Mesenchymal stem cell (in vitro differentiated cells and primary cell): ENCODE results near the gene TMEM237.

Experiments
- DNase-seq: peaks from one replicate; pipeline ENCODE4 v3.0.0-alpha.2; 2013
- H2AFZ ChIP-seq: one replicate; pipeline ENCODE4 v1.6.1; 2013; ENCODE audit warnings: low read depth, mild to moderate bottlenecking, control low read depth, inconsistent platforms, low read length, moderate library complexity
- H2AK5ac ChIP-seq: 2 replicates; pipeline ENCODE4 v1.6.1; 2013; ENCODE audit warnings: low read length, moderate library complexity, mild to moderate bottlenecking, inconsistent platforms; ENCODE audit not compliant: severe bottlenecking
- H2BK120ac ChIP-seq: one replicate; pipeline ENCODE4 v1.6.1; 2013; ENCODE audit warnings: low read depth, mild to moderate bottlenecking, inconsistent platforms, low read length, moderate library complexity
- H2BK12ac ChIP-seq, 2 experiments: one replicate each; pipeline ENCODE4 v1.6.1; 2013; ENCODE audit warnings: inconsistent platforms in 2 of 2, low read length in 2 of 2, mild to moderate bottlenecking in 2 of 2, moderate library complexity in 2 of 2, control low read depth in 1 of 2
- H2BK15ac ChIP-seq: one replicate; pipeline ENCODE4 v1.6.1; 2013; ENCODE audit warnings: mild to moderate bottlenecking, low read depth, inconsistent platforms; ENCODE audit not compliant: poor library complexity, severe bottlenecking
- H2BK5ac ChIP-seq: 2 replicates; pipeline ENCODE4 v1.6.1; 2013; ENCODE audit warnings: low read depth, mild to moderate bottlenecking, low read length, control low read depth, inconsistent platforms; ENCODE audit not compliant: poor library complexity, severe bottlenecking
- H3K14ac ChIP-seq, 2 experiments: one replicate each; pipeline ENCODE4 v1.6.1; 2013; ENCODE audit warnings: inconsistent platforms in 2 of 2, low read length in 2 of 2, control low read depth in 1 of 2, mild to moderate bottlenecking in 1 of 2, moderate library complexity in 1 of 2
- H3K18ac ChIP-seq, 2 experiments: one replicate each; pipeline ENCODE4 v1.6.1; 2013; ENCODE audit warnings: inconsistent platforms in 2 of 2, low read length in 2 of 2, control low read depth in 1 of 2, low read depth in 1 of 2, mild to moderate bottlenecking in 1 of 2
- H3K23ac ChIP-seq, 2 experiments: one replicate each; pipeline ENCODE4 v1.6.1; 2013; ENCODE audit warnings: inconsistent platforms in 2 of 2, low read length in 2 of 2, mild to moderate bottlenecking in 2 of 2, moderate library complexity in 2 of 2, control low read depth in 1 of 2
- H3K27ac ChIP-seq: 2 replicates; pipeline ENCODE4 v1.5.1; 2013; ENCODE audit warnings: mild to moderate bottlenecking, moderate library complexity, low read length, control low read depth, inconsistent platforms; ENCODE audit not compliant: poor library complexity, severe bottlenecking
- H3K27me3 ChIP-seq, 2 experiments: 2 replicates each; pipeline versions ENCODE4 v1.6.1 to v1.7.0; 2013; ENCODE audit warnings: low read length in 2 of 2, mild to moderate bottlenecking in 2 of 2, moderate library complexity in 2 of 2, control low read depth in 1 of 2, inconsistent platforms in 1 of 2; ENCODE audit not compliant: control insufficient read depth in 1 of 2, insufficient read depth in 1 of 2
- H3K36me3 ChIP-seq, 2 experiments: 2 replicates each; pipeline versions ENCODE4 v1.6.1 to v1.7.0; 2013; ENCODE audit warnings: low read length in 2 of 2, control low read depth in 1 of 2, inconsistent platforms in 1 of 2, low read depth in 1 of 2, mild to moderate bottlenecking in 1 of 2; ENCODE audit not compliant: insufficient read depth in 2 of 2, control insufficient read depth in 1 of 2
- H3K4ac ChIP-seq, 2 experiments: one replicate each; pipeline ENCODE4 v1.6.1; 2013; ENCODE audit warnings: inconsistent platforms in 2 of 2, low read length in 2 of 2, mild to moderate bottlenecking in 2 of 2, moderate library complexity in 2 of 2, control low read depth in 1 of 2, low read depth in 1 of 2
- H3K4me1 ChIP-seq: 2 replicates; pipeline ENCODE4 v1.6.1; 2013; ENCODE audit warnings: low read depth, low read length, control low read depth; ENCODE audit not compliant: control insufficient read depth, insufficient read depth
- H3K4me2 ChIP-seq: 2 replicates; pipeline ENCODE4 v1.6.1; 2013; ENCODE audit warnings: low read length, mild to moderate bottlenecking, inconsistent platforms; ENCODE audit not compliant: poor library complexity, severe bottlenecking
- H3K4me3 ChIP-seq, 2 experiments: 2 replicates each; pipeline versions ENCODE4 v1.5.1 to v1.7.0; 2013; ENCODE audit warnings: low read length in 2 of 2, mild to moderate bottlenecking in 2 of 2, control low read depth in 1 of 2, low read depth in 1 of 2; ENCODE audit not compliant: insufficient read depth in 1 of 2
- H3K79me1 ChIP-seq: replicated peaks from 2 replicates; pipeline ENCODE4 v1.6.1; 2013; ENCODE audit warnings: mild to moderate bottlenecking, control low read depth, low read length, inconsistent platforms; ENCODE audit not compliant: poor library complexity, severe bottlenecking
- H3K9ac ChIP-seq: 2 replicates; pipeline ENCODE4 v1.7.0; 2013; ENCODE audit warnings: mild to moderate bottlenecking, low read length, moderate library complexity
- H3K9me3 ChIP-seq: 2 replicates; pipeline ENCODE4 v1.7.0; 2013; ENCODE audit warnings: mild to moderate bottlenecking, low read length; ENCODE audit not compliant: control insufficient read depth
- H4K8ac ChIP-seq: one replicate; pipeline ENCODE4 v1.6.1; 2013; ENCODE audit warnings: inconsistent platforms, mild to moderate bottlenecking, low read length, moderate library complexity
- H4K91ac ChIP-seq: one replicate; pipeline ENCODE4 v1.6.1; 2013; ENCODE audit warnings: mild to moderate bottlenecking, low read length, inconsistent platforms
- WGBS: methylation state at CpG from one replicate; pipeline ENCODE4 v1.1.7; 2013; ENCODE audit warnings: mixed read lengths; 5-methylcytosine and 5-hydroxymethylcytosine counted together

Gene TMEM237

DNA sequence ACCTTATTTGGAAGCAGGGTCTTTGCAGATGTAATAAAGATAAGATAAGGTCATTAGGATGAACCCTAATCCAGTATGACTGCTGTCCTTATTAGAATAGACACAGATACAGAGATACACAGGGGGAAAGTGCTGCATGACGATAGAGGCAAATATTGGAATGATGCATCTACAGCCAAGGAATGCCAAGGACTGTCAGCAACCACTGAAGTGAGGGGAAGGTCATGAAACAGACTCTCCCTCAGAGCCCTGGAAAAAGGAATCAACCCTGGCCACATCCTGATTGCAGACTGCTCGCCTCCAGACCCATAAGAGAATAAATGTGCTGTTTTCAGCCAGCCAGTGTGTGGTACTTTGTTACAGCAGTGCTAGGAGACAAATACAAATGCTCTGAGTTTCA, 14.8 kb downstream of the TMEM237 start:
- H3K9me3 ChIP-seq, result no peaks in the 10 kb centered on the region
- no peak overlapping the region for H3K27ac ChIP-seq
- no peak overlapping the region for H2BK15ac ChIP-seq
- no peak overlapping the region for H4K8ac ChIP-seq
- no peak overlapping the region for H3K14ac ChIP-seq
- H3K9ac ChIP-seq, result no peak overlapping the region
- no peak overlapping the region for H2AK5ac ChIP-seq
- no peaks in the 10 kb centered on the region for H3K27me3 ChIP-seq
- H3K79me1 ChIP-seq, result no peaks in the 10 kb centered on the region
- H3K18ac ChIP-seq, result no peak overlapping the region
- no peak overlapping the region for H2BK5ac ChIP-seq
- no peak overlapping the region for H3K4ac ChIP-seq
- no peak overlapping the region for H3K4me3 ChIP-seq
- H2BK120ac ChIP-seq, result no peak overlapping the region
- no peak overlapping the region for H3K23ac ChIP-seq
- DNase-seq, result peak; percentile 3
- H3K4me2 ChIP-seq, result no peak overlapping the region
- WGBS, result 90% methylated on average over 2 of the region's 2 CpGs
- H2BK12ac ChIP-seq, result no peak overlapping the region
- H3K4me1 ChIP-seq, result no peaks in the 10 kb centered on the region
- no peak overlapping the region for H4K91ac ChIP-seq
- H2AFZ ChIP-seq, result no peak overlapping the region
- H3K36me3 ChIP-seq, result peaks cover 8 to 83% of the 10 kb centered on the region in 2 experiments

DNA sequence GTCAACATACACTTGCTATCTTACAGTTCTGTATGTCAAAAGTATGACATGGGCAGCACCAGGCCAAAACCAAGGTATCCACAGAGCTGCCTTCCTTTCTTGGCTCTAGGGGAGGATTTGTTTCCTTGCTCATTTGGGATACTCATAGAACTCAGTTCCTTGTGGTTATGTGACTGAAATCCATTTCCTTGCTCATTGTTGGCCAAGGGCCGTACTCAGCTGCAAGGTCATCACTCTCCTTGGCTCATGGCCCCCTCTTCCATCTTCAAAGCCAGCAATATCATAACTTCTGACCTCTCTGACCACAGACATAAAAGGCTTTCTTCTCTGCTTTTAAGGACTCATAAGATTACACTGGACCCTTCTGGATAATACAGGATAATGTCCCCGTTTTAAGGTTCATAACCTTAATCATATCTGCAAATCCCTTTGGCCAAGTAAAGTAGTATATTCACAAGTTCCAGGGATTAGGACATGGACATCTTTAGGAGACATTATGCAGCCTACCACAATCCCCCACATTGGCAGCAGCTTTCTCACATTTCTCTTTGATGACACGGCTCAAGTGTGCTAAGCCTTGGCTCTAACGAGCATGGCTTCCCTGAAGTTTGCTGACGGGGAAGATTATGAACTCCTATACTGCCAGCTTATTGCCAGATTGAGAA, 20.9 kb downstream of the TMEM237 start:
- no peak overlapping the region for H3K18ac ChIP-seq
- no peak overlapping the region for H3K27ac ChIP-seq
- no peak for DNase-seq
- H2BK15ac ChIP-seq, result no peak overlapping the region
- no peak overlapping the region for H2BK120ac ChIP-seq
- peaks cover 3% of the 10 kb centered on the region for H3K4me1 ChIP-seq
- peaks cover 5 to 31% of the 10 kb centered on the region in 2 experiments for H3K36me3 ChIP-seq
- no peak overlapping the region for H3K4ac ChIP-seq
- no peak overlapping the region for H2AFZ ChIP-seq
- H2BK5ac ChIP-seq, result no peak overlapping the region
- H3K14ac ChIP-seq, result no peak overlapping the region
- no peaks in the 10 kb centered on the region for H3K79me1 ChIP-seq
- H3K4me2 ChIP-seq, result no peak overlapping the region
- WGBS, result 92% methylated on average over 5 of the region's 5 CpGs
- H4K8ac ChIP-seq, result no peak overlapping the region
- no peaks in the 10 kb centered on the region for H3K9me3 ChIP-seq
- H2AK5ac ChIP-seq, result no peak overlapping the region
- H4K91ac ChIP-seq, result no peak overlapping the region
- H3K27me3 ChIP-seq, result no peaks in the 10 kb centered on the region
- H3K9ac ChIP-seq, result no peak overlapping the region
- H2BK12ac ChIP-seq, result no peak overlapping the region
- no peak overlapping the region for H3K23ac ChIP-seq
- no peak overlapping the region for H3K4me3 ChIP-seq

DNA sequence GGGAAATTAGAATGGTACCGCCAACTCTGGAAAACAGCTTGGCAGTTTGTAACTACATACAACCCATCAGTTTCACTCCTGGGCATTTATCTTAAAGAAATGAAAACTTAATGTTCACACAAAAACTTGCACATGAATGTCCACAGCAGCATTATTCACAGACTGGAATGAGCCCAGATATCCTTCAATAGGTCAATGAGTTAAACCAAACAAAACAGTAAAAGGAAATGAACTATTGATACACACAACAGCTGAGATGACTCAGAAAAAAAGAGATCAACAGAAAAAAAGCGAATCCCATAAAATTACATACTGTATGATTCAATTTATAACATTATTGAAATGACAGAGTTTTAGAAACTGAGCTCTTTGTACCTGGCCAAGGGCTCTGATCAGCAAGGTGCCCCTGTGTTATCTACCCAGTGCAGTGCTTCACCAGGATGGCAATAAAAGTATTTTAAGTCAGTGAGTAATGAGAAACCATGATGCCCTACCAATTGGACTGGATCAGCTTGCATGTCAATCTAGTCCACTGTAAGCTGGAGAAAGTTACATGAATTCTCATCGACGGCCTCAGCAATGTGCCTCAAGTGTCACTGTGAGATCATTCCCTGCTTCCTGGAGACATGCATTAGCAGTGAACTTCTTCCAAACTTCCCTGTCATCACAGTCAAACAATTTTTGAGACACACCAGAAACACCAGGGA, 21.9 kb downstream of the TMEM237 start:
- peak overlapping the region; percentile 32 for H3K27ac ChIP-seq
- no peak overlapping the region for H4K91ac ChIP-seq
- no peak overlapping the region for H2BK120ac ChIP-seq
- no peak overlapping the region for H2BK15ac ChIP-seq
- no peak overlapping the region for H3K4ac ChIP-seq
- H3K4me1 ChIP-seq, result peaks cover 3% of the 10 kb centered on the region
- H2BK12ac ChIP-seq, result no peak overlapping the region
- H2AK5ac ChIP-seq, result no peak overlapping the region
- no peak overlapping the region for H3K14ac ChIP-seq
- no peak overlapping the region for H2BK5ac ChIP-seq
- no peak overlapping the region for H3K18ac ChIP-seq
- H3K27me3 ChIP-seq, result no peaks in the 10 kb centered on the region
- no peak overlapping the region for H2AFZ ChIP-seq
- no peak overlapping the region for H3K9ac ChIP-seq
- H4K8ac ChIP-seq, result no peak overlapping the region
- no peak overlapping the region for H3K4me3 ChIP-seq
- DNase-seq, result peak; percentile 10
- 75% methylated on average over 3 of the region's 4 CpGs for WGBS
- peaks cover under 1 to 22% of the 10 kb centered on the region in 2 experiments for H3K36me3 ChIP-seq
- no peaks in the 10 kb centered on the region for H3K79me1 ChIP-seq
- H3K9me3 ChIP-seq, result no peaks in the 10 kb centered on the region
- H3K23ac ChIP-seq, result no peak overlapping the region
- no peak overlapping the region for H3K4me2 ChIP-seq

- H4K91ac ChIP-seq, result no peak overlapping the region
- H3K27me3 ChIP-seq, result no peaks in the 10 kb centered on the region
- no peak overlapping the region for H4K8ac ChIP-seq
- H3K27ac ChIP-seq, result no peak overlapping the region
- no peak overlapping the region for H3K23ac ChIP-seq
- no peak overlapping the region for H3K4ac ChIP-seq
- no peaks in the 10 kb centered on the region for H3K9me3 ChIP-seq
- H3K36me3 ChIP-seq, result peaks cover 0 to 7% of the 10 kb centered on the region in 2 experiments
- WGBS, result 93% methylated on average over 39 of the region's 39 CpGs
- H2AFZ ChIP-seq, result no peak overlapping the region
- H2BK15ac ChIP-seq, result no peak overlapping the region
- no peak for DNase-seq
- no peaks in the 10 kb centered on the region for H3K79me1 ChIP-seq
- no peak overlapping the region for H2BK12ac ChIP-seq
- H3K18ac ChIP-seq, result no peak overlapping the region
- H3K4me3 ChIP-seq, result peak overlapping the region in 1 of 2 experiments; percentile 74
- H3K14ac ChIP-seq, result no peak overlapping the region
- no peak overlapping the region for H2BK120ac ChIP-seq
- H3K4me1 ChIP-seq, result peaks cover 3% of the 10 kb centered on the region
- peak overlapping the region; percentile 55 for H3K9ac ChIP-seq
- H2AK5ac ChIP-seq, result no peak overlapping the region
- no peak overlapping the region for H2BK5ac ChIP-seq
- no peak overlapping the region for H3K4me2 ChIP-seq
These were observed 24.3 kb downstream of the TMEM237 start for GRCh38 chr2:201618744-201619662.
